22Rv1 (cell line): ENCODE data around the gene AKR1A1.

Source experiments
- ZFX ChIP-seq: fragments of 450-650 bp; IDR thresholded peaks from 2 replicates; pipeline ENCODE4 v1.6.1; 2017; ENCODE audit warnings: antibody characterized with exemption, borderline replicate concordance
- TF ChIP-seq, protein P1 (sequence below): fragments of 450-650 bp; IDR thresholded peaks from 2 replicates; pipeline ENCODE4 v1.5.1; 2017; ENCODE audit warnings: mild to moderate bottlenecking

DNA sequence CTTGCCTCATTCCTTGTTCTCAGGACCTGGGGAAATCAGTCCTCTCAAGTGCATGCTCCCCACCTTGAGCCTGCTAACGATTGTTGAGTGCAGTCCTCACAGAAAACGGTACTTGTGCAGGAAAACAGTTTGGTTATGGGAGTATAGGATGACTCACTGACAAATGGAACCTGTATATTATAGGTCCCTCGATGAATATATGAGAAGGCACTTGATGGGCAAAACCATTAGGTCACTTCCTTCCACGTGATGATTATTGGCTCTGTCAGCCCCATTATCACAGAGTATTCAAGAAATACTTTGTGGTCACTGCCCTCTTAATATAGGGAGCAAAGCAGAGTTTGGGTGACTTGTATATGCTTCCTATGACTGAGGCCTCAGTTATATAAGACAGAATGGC is 67.0 kb downstream of the AKR1A1 start:
- TF ChIP-seq, protein P1, sequence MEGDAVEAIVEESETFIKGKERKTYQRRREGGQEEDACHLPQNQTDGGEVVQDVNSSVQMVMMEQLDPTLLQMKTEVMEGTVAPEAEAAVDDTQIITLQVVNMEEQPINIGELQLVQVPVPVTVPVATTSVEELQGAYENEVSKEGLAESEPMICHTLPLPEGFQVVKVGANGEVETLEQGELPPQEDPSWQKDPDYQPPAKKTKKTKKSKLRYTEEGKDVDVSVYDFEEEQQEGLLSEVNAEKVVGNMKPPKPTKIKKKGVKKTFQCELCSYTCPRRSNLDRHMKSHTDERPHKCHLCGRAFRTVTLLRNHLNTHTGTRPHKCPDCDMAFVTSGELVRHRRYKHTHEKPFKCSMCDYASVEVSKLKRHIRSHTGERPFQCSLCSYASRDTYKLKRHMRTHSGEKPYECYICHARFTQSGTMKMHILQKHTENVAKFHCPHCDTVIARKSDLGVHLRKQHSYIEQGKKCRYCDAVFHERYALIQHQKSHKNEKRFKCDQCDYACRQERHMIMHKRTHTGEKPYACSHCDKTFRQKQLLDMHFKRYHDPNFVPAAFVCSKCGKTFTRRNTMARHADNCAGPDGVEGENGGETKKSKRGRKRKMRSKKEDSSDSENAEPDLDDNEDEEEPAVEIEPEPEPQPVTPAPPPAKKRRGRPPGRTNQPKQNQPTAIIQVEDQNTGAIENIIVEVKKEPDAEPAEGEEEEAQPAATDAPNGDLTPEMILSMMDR = no peak
- no peak for TF ChIP-seq ZFX
